HEK293 (cell line): ENCODE measurements around the gene VPS36.

Experiments
- SCRT2 ChIP-seq: fragments of 450-650 bp; formaldehyde crosslinking; IDR thresholded peaks from 2 replicates; pipeline ENCODE4 v1.5.1; 2016; ENCODE audit warnings: missing biosample characterization, missing genetic modification characterization
- ZNF146 ChIP-seq: fragments of 450-650 bp; formaldehyde crosslinking; IDR thresholded peaks from 2 replicates; pipeline ENCODE4 v1.5.1; 2016; ENCODE audit warnings: missing biosample characterization, missing genetic modification characterization
- ZNF248 ChIP-seq: fragments of 450-650 bp; formaldehyde crosslinking; IDR thresholded peaks from 2 replicates; pipeline ENCODE4 v1.5.1; 2017; ENCODE audit warnings: missing biosample characterization, missing genetic modification characterization
- ZNF274 ChIP-seq, 2 experiments: fragments of 200-500 bp in 1 of 2; fragments of 450-650 bp in 1 of 2; sonication (Bioruptor generic) in 1 of 2; formaldehyde crosslinking in 1 of 2; IDR thresholded peaks; 2 replicates each; pipeline versions ENCODE4 v1.5.1 to v1.6.1; 2014 to 2016; ENCODE audit warnings: borderline replicate concordance in 1 of 2, inconsistent platforms in 1 of 2, low read length in 1 of 2, missing biosample characterization in 1 of 2, missing genetic modification characterization in 1 of 2
- ZNF335 ChIP-seq: fragments of 450-650 bp; formaldehyde crosslinking; conservative IDR thresholded peaks from 2 replicates; pipeline ENCODE4 v1.5.1; 2016; ENCODE audit warnings: missing biosample characterization, missing genetic modification characterization
- ZNF514 ChIP-seq: fragments of 450-650 bp; formaldehyde crosslinking; IDR thresholded peaks from 2 replicates; pipeline ENCODE4 v1.5.1; 2016; ENCODE audit warnings: missing biosample characterization, missing genetic modification characterization
- TF ChIP-seq, protein P1 (sequence below): fragments of 450-650 bp; formaldehyde crosslinking; IDR thresholded peaks from 2 replicates; pipeline ENCODE4 v1.5.1; 2016; ENCODE audit warnings: missing biosample characterization, missing genetic modification characterization
- TF ChIP-seq, protein P2 (sequence below): fragments of 450-650 bp; formaldehyde crosslinking; IDR thresholded peaks from 2 replicates; pipeline ENCODE4 v1.5.1; 2016; ENCODE audit warnings: missing biosample characterization, missing genetic modification characterization
- TF ChIP-seq, protein P3 (sequence below): fragments of 450-650 bp; formaldehyde crosslinking; conservative IDR thresholded peaks from 2 replicates; pipeline ENCODE4 v1.5.1; 2016; ENCODE audit warnings: low read depth, missing biosample characterization, missing genetic modification characterization

DNA sequence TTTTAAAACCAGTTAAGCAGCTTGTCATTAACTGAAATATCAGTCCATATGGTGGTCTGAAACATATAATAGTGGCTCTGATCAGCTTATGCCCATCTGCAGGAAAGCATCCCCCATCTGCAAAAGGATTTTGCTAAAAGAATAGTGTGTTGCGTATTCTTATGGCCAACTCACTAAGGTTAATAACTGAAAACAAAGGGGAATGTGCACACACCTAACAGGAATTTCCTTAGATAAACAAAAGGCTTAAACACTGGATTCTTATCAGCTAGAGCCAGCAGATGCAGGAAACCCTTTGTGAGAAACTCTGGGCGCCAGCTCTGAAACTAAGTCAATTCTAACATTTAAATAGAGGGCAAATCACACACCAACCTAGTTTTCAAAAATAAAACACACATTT, 22.1 kb downstream of the VPS36 start:
- TF ChIP-seq, protein P1, sequence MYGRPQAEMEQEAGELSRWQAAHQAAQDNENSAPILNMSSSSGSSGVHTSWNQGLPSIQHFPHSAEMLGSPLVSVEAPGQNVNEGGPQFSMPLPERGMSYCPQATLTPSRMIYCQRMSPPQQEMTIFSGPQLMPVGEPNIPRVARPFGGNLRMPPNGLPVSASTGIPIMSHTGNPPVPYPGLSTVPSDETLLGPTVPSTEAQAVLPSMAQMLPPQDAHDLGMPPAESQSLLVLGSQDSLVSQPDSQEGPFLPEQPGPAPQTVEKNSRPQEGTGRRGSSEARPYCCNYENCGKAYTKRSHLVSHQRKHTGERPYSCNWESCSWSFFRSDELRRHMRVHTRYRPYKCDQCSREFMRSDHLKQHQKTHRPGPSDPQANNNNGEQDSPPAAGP: no peak
- TF ChIP-seq, protein P2, sequence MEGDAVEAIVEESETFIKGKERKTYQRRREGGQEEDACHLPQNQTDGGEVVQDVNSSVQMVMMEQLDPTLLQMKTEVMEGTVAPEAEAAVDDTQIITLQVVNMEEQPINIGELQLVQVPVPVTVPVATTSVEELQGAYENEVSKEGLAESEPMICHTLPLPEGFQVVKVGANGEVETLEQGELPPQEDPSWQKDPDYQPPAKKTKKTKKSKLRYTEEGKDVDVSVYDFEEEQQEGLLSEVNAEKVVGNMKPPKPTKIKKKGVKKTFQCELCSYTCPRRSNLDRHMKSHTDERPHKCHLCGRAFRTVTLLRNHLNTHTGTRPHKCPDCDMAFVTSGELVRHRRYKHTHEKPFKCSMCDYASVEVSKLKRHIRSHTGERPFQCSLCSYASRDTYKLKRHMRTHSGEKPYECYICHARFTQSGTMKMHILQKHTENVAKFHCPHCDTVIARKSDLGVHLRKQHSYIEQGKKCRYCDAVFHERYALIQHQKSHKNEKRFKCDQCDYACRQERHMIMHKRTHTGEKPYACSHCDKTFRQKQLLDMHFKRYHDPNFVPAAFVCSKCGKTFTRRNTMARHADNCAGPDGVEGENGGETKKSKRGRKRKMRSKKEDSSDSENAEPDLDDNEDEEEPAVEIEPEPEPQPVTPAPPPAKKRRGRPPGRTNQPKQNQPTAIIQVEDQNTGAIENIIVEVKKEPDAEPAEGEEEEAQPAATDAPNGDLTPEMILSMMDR (tag by site-specific recombination): no peak
- TF ChIP-seq ZNF248 (tag by site-specific recombination): no peak
- TF ChIP-seq ZNF514 (tag by site-specific recombination): no peak
- TF ChIP-seq ZNF274 (IDR thresholded peaks at IDR 0.05; ENCODE audit: low read length): no peak
- TF ChIP-seq ZNF274 (tag by site-specific recombination; IDR thresholded peaks at IDR 0.05; ENCODE audit: borderline replicate concordance): no peak
- TF ChIP-seq ZNF146 (tag by site-specific recombination): no peak
- no peak for TF ChIP-seq ZNF335 (tag by site-specific recombination)
- TF ChIP-seq, protein P3, sequence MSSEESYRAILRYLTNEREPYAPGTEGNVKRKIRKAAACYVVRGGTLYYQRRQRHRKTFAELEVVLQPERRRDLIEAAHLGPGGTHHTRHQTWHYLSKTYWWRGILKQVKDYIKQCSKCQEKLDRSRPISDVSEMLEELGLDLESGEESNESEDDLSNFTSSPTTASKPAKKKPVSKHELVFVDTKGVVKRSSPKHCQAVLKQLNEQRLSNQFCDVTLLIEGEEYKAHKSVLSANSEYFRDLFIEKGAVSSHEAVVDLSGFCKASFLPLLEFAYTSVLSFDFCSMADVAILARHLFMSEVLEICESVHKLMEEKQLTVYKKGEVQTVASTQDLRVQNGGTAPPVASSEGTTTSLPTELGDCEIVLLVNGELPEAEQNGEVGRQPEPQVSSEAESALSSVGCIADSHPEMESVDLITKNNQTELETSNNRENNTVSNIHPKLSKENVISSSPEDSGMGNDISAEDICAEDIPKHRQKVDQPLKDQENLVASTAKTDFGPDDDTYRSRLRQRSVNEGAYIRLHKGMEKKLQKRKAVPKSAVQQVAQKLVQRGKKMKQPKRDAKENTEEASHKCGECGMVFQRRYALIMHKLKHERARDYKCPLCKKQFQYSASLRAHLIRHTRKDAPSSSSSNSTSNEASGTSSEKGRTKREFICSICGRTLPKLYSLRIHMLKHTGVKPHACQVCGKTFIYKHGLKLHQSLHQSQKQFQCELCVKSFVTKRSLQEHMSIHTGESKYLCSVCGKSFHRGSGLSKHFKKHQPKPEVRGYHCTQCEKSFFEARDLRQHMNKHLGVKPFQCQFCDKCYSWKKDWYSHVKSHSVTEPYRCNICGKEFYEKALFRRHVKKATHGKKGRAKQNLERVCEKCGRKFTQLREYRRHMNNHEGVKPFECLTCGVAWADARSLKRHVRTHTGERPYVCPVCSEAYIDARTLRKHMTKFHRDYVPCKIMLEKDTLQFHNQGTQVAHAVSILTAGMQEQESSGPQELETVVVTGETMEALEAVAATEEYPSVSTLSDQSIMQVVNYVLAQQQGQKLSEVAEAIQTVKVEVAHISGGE (tag by site-specific recombination): no peak
- TF ChIP-seq SCRT2 (tag by site-specific recombination): no peak
